GM12878 (cell line): ENCODE measurements around the gene HNRNPLL. TPM values are rescaled to one million over a fixed set of nuclear protein-coding genes. Genes with fewer than 3 reads are reported as not detected.

Experiments used
- ATAC-seq: fragments of 200-7000 bp; cut with Tn5 transposase; 3 replicates; pipeline ENCODE4 v1.9.1; 2020; ENCODE audit warnings: mild to moderate bottlenecking, moderate library complexity
- BruUV-seq: library from RNA; stranded (reverse); fragments of 400-500 nt; replicated peaks from 2 replicates; lab custom pipeline; 2021; lab: Mats Ljungman, UMichigan
- CTCF ChIA-PET: fragments of 300-600 bp; sonication (Branson Sonifier 250); formaldehyde crosslinking; extraction: SDS; loops from one replicate; lab custom pipeline; 2021; ENCODE audit warnings: inconsistent platforms; lab: Yijun Ruan, JAX
- POLR2A ChIA-PET: fragments of 350-600 bp; formaldehyde crosslinking; extraction: SDS; loops from one replicate; lab custom pipeline; 2021; ENCODE audit warnings: inconsistent platforms; lab: Charles Lee
- RAD21 ChIA-PET: fragments of 300-600 bp; sonication (Branson Sonifier 250); formaldehyde crosslinking; loops from one replicate; lab custom pipeline; 2023; ENCODE audit warnings: antibody characterized with exemption; ENCODE audit not compliant: unreplicated experiment; lab: Charles Lee
- SMC1A ChIA-PET: fragments of 300-600 bp; sonication (Branson Sonifier 250); formaldehyde crosslinking; loops from one replicate; lab custom pipeline; 2023; ENCODE audit not compliant: unreplicated experiment, uncharacterized antibody; lab: Charles Lee
- DNase-seq: peaks from one replicate; pipeline ENCODE4 v3.0.0-alpha.2; 2011; ENCODE audit warnings: low read depth, low spot score
- FAIRE-seq: peaks from 3 replicates; lab custom pipeline; 2011; peaks lifted over from hg19 to GRCh38; lab: Jason Lieb, UNC
- H2AFZ ChIP-seq: 2 replicates; pipeline ENCODE4 v1.6.0; 2011; ENCODE audit warnings: low read depth, low read length, control low read depth; ENCODE audit not compliant: control insufficient read depth
- H3K27ac ChIP-seq: 2 replicates; pipeline ENCODE4 v1.5.1; 2011; ENCODE audit warnings: control low read depth; ENCODE audit not compliant: control insufficient read depth, insufficient read depth
- H3K27me3 ChIP-seq, 2 experiments: replicated peaks in 1 of 2; 2 replicates each; pipeline versions ENCODE4 v1.6.0 to v1.6.1; 2011; ENCODE audit warnings: low read length in 1 of 2; ENCODE audit not compliant: control insufficient read depth in 2 of 2, insufficient read depth in 2 of 2
- H3K36me3 ChIP-seq, 2 experiments: 2 replicates each; pipeline ENCODE4 v1.5.1; 2011; ENCODE audit warnings: low read length in 1 of 2; ENCODE audit not compliant: control insufficient read depth in 2 of 2, insufficient read depth in 2 of 2
- H3K4me1 ChIP-seq: 2 replicates; pipeline ENCODE4 v1.6.1; 2011; ENCODE audit warnings: mild to moderate bottlenecking, low read length, moderate library complexity, mixed read lengths; ENCODE audit not compliant: control insufficient read depth, insufficient read depth
- H3K4me2 ChIP-seq: 2 replicates; pipeline ENCODE4 v1.6.0; 2011; ENCODE audit warnings: control low read depth; ENCODE audit not compliant: control insufficient read depth, insufficient read depth
- H3K4me3 ChIP-seq: fragments of 200-600 bp; sonication (generic); 2 replicates; pipeline ENCODE4 v1.5.1; 2016
- H3K79me2 ChIP-seq: 2 replicates; pipeline ENCODE4 v1.6.0; 2011; ENCODE audit warnings: low read length; ENCODE audit not compliant: control insufficient read depth, insufficient read depth
- H3K9ac ChIP-seq: 2 replicates; pipeline ENCODE4 v1.8.0; 2011; ENCODE audit warnings: low read length, control low read depth, mixed read lengths; ENCODE audit not compliant: control insufficient read depth, insufficient read depth
- H3K9me3 ChIP-seq: replicated peaks from 3 replicates; pipeline ENCODE4 v1.5.1; 2011; ENCODE audit warnings: mild to moderate bottlenecking, low read length; ENCODE audit not compliant: control insufficient read depth, insufficient read depth
- H4K20me1 ChIP-seq: 2 replicates; pipeline ENCODE4 v1.6.0; 2011; ENCODE audit not compliant: control insufficient read depth, insufficient read depth
- ATF2 ChIP-seq: IDR thresholded peaks from 2 replicates; pipeline ENCODE4 v1.6.1; 2012; ENCODE audit warnings: low read length, inconsistent platforms
- CBX5 ChIP-seq: sonication (generic); IDR thresholded peaks from 2 replicates; pipeline ENCODE4 v1.6.1; 2016; ENCODE audit warnings: low read depth, moderate library complexity, mild to moderate bottlenecking, inconsistent platforms
- E4F1 ChIP-seq: fragments of 450-650 bp; IDR thresholded peaks from 2 replicates; pipeline ENCODE4 v1.6.1; 2018; ENCODE audit warnings: borderline replicate concordance, mild to moderate bottlenecking; ENCODE audit not compliant: partially characterized antibody
- RAD51 ChIP-seq: fragments of 450-650 bp; IDR thresholded peaks from 2 replicates; pipeline ENCODE4 v1.6.1; 2016; ENCODE audit warnings: moderate library complexity, mild to moderate bottlenecking, inconsistent platforms
- SIN3A ChIP-seq: IDR thresholded peaks from 2 replicates; pipeline ENCODE4 v1.6.1; 2012; ENCODE audit warnings: low read depth, low read length, improper control_type of control experiment
- TAF1 ChIP-seq: IDR thresholded peaks from 2 replicates; pipeline ENCODE4 v1.6.1; 2011; ENCODE audit warnings: mild to moderate bottlenecking, low read depth, low read length, borderline replicate concordance
- YY1 ChIP-seq: IDR thresholded peaks from 2 replicates; pipeline ENCODE4 v1.6.1; 2011; ENCODE audit warnings: low read depth, mild to moderate bottlenecking, low read length
- WGBS: methylation state at CpG from one replicate; pipeline ENCODE4 v1.1.6; 2016; ENCODE audit warnings: low lambda C conversion rate; ENCODE audit not compliant: insufficient replicate concordance, insufficient coverage; ENCODE audit errors: missing lambda C conversion rate; 5-methylcytosine and 5-hydroxymethylcytosine counted together
- in situ Hi-C: fragments of 300-500 bp; cut with MboI; formaldehyde crosslinking; loops from 9 replicates; pipeline ENCODE4 v1.14.3; 2018; ENCODE audit warnings: mixed read lengths
- intact Hi-C: fragments of 100-400 bp; cut with micrococcal nuclease; formaldehyde crosslinking; loops from one replicate; pipeline ENCODE4 v1.14.2; 2022; ENCODE audit not compliant: unreplicated experiment
- polyA plus RNA-seq, 11 experiments: library from polyadenylated mRNA; depleted of rRNA in 4 of 11; unstranded in 6 of 11; stranded (reverse) in 5 of 11; fragments of >200 nt; fragmentation: Nextera tagmentation in 4 of 11; fragmentation: Illumina TruSeq in 1 of 11; extraction: Ambion mirVana in 4 of 11; extraction: Trizol in 1 of 11; gene quantifications; 1 replicate in 1 of 11; 2 replicates in 10 of 11; pipeline versions ENCODE4 v1.2.1 to v1.2.3, GENCODE V29; 2011 to 2016; ENCODE audit warnings: inconsistent platforms in 2 of 11, missing spikeins in 2 of 11, low read depth in 1 of 11
- total RNA-seq, 4 experiments: library from RNA; depleted of rRNA in 3 of 4; stranded (reverse); fragments of >200 nt in 3 of 4; fragmentation: Illumina TruSeq in 1 of 4; extraction: Trizol in 1 of 4; gene quantifications; 2 replicates each; pipeline versions ENCODE4 v1.2.1 to v1.2.3, GENCODE V29; 2013 to 2021

The HNRNPLL gene
- total and polyA plus RNA-seq, 10 of the 15 experiments (the other 5 are each of a cell fraction or from before 2014, with no cell fraction given): 0.98 to 27.1 (median 2.9) TPM

- TF ChIP-seq ATF2: peak; percentile 13; the same call in 1 of the 2 replicates
Observed at GRCh38 chr2:38603402-38604290, 918 bp upstream of the HNRNPLL start (continued).

GRCh38 chr2:38602136-38602731 is 494 bp downstream of the HNRNPLL start:
- in situ Hi-C loops (no loop called here), intact Hi-C loops (no loop called here)
- RAD21 ChIA-PET: interaction anchor here (0.6 to 12.9 kb wide), 11 partner anchors 9 to 1227 kb away, joined by 3 to 140 read pairs (median 4); partner anchors contain the start of gene SRSF7
- SMC1A ChIA-PET: interaction anchor here (0.7 to 4.5 kb wide), 18 partner anchors 9 to 146 kb away, joined by 3 to 22 read pairs (median 6); no protein-coding TSS in a partner anchor
- H3K4me2 ChIP-seq: peak overlapping the region; percentile 36
- TSS peak; percentile 70 for BruUV-seq
- no peaks in the 10 kb centered on the region for H3K9me3 ChIP-seq
- no peaks in the 10 kb centered on the region; a peak in 2 of 4 replicates for H3K27me3 ChIP-seq
- peaks cover 12% of the 10 kb centered on the region for H3K4me1 ChIP-seq
- FAIRE-seq: no peak
- WGBS: under 1% methylated on average over 36 of the region's 74 CpGs
- peak overlapping the region; percentile 51; the same call in 1 of the 2 replicates for H3K27ac ChIP-seq
- POLR2A ChIA-PET: interaction anchor here (0.7 to 2.7 kb wide), 5 partner anchors 33 to 149 kb away, joined by 3 to 18 read pairs (median 4); partner anchors contain the start of gene SRSF7
- no peak for DNase-seq
- H4K20me1 ChIP-seq: no peaks in the 10 kb centered on the region
- peak; percentile 25 for ATAC-seq
- H3K79me2 ChIP-seq: no peaks in the 10 kb centered on the region
- TF ChIP-seq YY1: peak; percentile 77; the same call in 1 of the 2 replicates
- TF ChIP-seq RAD51: no peak
- no peak for TF ChIP-seq TAF1
- no peak for TF ChIP-seq E4F1
- no peak for TF ChIP-seq SIN3A
- no peak for TF ChIP-seq CBX5
- TF ChIP-seq, all 136 proteins: peak for 1
- Histone ChIP-seq H3K4me3 (peak overlapping the region; percentile 74), H2AFZ (peak overlapping the region; percentile 90), H3K36me3 (no peaks in the 10 kb centered on the region), H3K9ac (peak overlapping the region; percentile 69)
- CTCF ChIA-PET: interaction anchor here (0.6 to 12.8 kb wide), 14 partner anchors 14 to 219 kb away, joined by 3 to 177 read pairs (median 4); partner anchors contain the start of gene GALM
